ENCODE results near the gene MTHFD1L.

DNA sequence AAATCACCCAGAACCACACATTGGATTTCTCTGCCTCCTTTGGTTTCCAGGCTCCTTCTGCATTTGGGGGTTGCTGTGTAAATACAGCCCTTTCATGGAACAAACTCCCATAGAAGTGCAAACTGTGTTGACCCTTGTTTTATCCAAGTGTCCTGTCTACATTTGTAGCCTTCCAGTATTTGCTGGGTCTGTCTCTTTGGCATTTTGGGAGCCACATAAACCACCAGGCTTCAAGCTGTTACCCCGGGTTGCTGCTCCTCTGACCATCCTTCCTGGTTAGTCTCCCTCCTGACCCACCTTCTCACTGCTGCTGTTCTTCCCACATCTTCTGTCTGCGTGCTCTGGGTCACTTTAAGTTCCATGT lies 7.6 kb upstream of the MTHFD1L start:
- no peak for TF ChIP-seq POLR2AphosphoS5 (IDR thresholded peaks at IDR 0.05; ENCODE audit: borderline replicate concordance, low read depth, low read length)
- TF ChIP-seq EZH2 (IDR thresholded peaks at IDR 0.05), result no peak
